Choroid plexus epithelial cell (primary cell): ENCODE data around the gene LNP1.

Experiments
- DNase-seq: peaks from one replicate; pipeline ENCODE4 v3.0.0-alpha.2; 2010; ENCODE audit warnings: low read depth
- H3K4me3 ChIP-seq: 2 replicates; pipeline ENCODE4 v1.5.1; 2011; ENCODE audit warnings: low read depth, mild to moderate bottlenecking, control low read depth, low read length, moderate library complexity
- TF ChIP-seq, protein P1 (sequence below): conservative IDR thresholded peaks from 2 replicates; pipeline ENCODE4 v1.5.1; 2011; ENCODE audit warnings: low read depth, mild to moderate bottlenecking, control low read depth, inconsistent platforms, low read length, moderate library complexity

The LNP1 gene

DNA sequence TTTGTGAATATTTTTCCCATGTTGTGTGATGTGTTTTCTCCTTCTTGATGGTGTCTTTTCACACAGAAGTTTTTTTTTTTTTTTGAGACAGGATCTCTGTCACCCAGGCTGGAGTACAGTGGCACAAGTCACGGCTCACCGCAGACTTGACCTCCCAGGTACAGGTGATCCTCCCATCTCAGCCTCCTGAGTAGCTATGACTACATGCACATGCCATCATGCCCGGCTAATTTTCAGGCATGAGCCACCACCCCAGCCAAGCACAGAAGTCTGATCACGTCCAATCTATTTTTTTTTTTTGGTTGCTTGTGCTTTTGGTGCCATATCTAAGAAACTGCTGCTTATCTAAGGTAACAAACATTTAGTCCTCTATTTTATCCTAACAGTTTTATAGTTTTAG is 25.0 kb upstream of the LNP1 start:
- no peak overlapping the region for H3K4me3 ChIP-seq
- DNase-seq, result no peak
- TF ChIP-seq, protein P1, sequence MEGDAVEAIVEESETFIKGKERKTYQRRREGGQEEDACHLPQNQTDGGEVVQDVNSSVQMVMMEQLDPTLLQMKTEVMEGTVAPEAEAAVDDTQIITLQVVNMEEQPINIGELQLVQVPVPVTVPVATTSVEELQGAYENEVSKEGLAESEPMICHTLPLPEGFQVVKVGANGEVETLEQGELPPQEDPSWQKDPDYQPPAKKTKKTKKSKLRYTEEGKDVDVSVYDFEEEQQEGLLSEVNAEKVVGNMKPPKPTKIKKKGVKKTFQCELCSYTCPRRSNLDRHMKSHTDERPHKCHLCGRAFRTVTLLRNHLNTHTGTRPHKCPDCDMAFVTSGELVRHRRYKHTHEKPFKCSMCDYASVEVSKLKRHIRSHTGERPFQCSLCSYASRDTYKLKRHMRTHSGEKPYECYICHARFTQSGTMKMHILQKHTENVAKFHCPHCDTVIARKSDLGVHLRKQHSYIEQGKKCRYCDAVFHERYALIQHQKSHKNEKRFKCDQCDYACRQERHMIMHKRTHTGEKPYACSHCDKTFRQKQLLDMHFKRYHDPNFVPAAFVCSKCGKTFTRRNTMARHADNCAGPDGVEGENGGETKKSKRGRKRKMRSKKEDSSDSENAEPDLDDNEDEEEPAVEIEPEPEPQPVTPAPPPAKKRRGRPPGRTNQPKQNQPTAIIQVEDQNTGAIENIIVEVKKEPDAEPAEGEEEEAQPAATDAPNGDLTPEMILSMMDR, result no peak

DNA sequence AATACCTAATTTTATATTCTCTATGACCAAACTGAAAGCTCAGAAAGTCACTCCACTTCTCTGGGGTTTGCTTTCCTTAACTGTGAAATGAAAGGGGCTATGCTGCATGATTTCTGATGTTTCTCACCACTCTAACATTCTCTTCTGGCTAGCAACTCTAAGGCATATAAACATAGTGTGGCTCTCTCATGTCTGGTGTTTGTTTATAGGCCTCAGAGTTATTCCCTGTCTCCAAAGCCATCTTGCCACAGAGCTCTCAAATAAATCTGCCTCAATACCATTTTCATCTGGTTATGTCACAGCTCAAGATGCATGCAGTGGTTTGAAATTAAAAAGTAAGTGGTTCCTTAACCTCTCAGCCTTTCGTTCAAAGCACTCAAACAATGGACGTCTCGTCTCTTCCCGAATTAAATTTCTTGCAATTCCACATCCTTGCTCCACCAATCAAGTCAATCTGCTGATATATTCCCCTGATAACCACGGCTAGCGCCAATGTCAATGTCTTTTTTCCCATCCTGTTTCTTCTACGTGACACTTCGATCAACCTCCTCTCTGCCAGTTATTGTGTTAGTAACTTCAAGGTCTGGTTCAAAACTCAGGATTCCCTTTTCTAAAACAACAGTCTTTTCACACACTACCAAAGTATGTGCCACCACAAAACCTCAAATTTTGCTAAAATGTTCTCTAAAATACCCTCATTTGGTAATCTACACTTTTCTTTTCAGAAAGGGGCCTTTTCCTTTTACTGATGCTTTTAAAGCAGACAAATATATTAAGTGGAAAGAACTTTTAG is 16.4 kb upstream of the LNP1 start:
- TF ChIP-seq, protein P1, result no peak
- peak; percentile 45 for DNase-seq
- H3K4me3 ChIP-seq, result no peak overlapping the region

- TF ChIP-seq, protein P1, result no peak
- DNase-seq, result peak; percentile 75
- no peak overlapping the region for H3K4me3 ChIP-seq
These were observed 14.8 kb upstream of the LNP1 start for GRCh38 chr3:100386437-100387074.

GRCh38 chr3:100389025-100389424 is 12.3 kb upstream of the LNP1 start:
- H3K4me3 ChIP-seq, result no peak overlapping the region
- TF ChIP-seq, protein P1, result no peak
- DNase-seq, result no peak

DNA sequence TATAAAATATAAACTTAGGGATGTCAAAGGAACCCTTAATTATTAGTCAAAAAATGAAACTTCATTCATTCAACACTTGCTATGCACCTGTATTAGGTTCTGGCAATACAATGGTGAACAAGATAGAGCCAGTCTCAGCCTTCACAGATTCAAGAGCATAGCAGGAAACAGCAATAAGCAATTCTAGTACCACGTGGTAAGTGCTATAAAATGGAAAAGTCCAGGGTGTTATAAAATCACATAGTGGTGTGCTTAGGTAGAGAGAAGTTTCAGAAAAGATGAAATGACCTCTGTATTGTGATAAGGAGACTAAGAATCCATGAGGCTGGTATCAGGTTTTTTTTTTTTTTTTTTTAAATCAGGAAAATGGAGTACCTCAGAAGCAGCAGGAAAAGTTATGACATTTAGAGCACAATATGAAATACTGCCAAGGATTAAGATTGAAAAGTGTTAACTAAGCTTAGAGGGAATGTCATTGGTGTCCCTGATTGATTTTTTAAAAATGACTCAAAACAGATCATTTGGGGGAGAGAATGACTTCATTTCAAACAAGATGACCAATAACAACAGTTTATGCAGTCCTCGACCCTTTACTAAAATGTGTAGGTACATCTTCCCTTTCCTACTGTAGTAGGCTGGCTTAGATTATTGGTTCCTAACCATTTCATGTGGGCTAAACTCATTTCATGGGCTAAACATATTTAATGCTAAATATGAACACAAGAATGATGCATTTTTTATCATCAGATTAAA is 5.5 kb upstream of the LNP1 start:
- H3K4me3 ChIP-seq, result no peak overlapping the region
- TF ChIP-seq, protein P1, result no peak
- no peak for DNase-seq

GRCh38 chr3:100396967-100397366 is 4.4 kb upstream of the LNP1 start:
- TF ChIP-seq, protein P1, result no peak
- H3K4me3 ChIP-seq, result no peak overlapping the region
- no peak for DNase-seq
